ENCODE results near the gene MLC1.

The MLC1 gene

DNA sequence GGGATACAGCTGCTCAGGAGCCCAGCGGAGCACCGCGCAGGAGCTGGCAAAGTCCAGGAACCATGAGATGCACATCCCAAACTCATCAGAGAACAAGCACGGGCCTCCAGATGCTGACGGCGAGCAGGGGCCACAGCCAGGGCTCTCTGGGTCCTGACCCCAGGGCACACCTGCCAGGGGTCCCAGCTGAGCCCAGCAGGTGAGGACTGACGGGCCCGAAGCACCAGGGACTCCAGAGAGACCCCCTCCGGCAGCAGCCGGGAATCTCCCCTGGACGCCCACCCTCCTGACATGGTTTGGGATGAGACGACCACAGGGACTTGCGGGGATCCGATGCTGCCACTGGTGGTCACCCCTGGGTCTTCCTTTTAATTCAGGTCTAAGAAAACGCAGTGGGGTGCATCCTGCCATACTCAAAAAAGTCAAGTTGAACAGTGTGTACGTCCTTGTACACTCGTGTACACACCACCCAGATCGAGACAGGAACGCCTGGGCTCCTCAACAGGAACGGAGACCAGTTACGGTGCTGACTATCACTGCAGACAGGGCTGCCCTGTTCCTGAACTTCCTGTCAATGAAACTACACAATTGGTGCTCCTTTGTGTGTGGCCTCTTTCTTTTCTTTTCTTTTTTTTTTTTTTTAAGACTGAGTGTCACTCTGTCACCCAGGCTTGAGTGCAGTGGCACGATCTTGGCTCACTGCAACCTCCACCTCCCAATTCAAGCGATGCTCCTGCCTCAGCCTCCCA lies 49.1 kb downstream of the MLC1 start:
- Histone ChIP-seq H3K4me2 (no peak overlapping the region), H3K27ac (no peak overlapping the region), H3K4me1 (ENCODE audit: low read depth, poor library complexity, severe bottlenecking) (no peaks in the 10 kb centered on the region), H3K4me3 (IDR thresholded peaks at IDR 0.05; ENCODE audit: insufficient read depth, low read depth, low read length) (no peak overlapping the region), H4K20me1 (ENCODE audit: insufficient read depth) (no peaks in the 10 kb centered on the region), H2AFZ (ENCODE audit: low read depth) (no peak overlapping the region), H3K79me2 (ENCODE audit: insufficient read depth, low read depth) (no peaks in the 10 kb centered on the region), H3K9ac (no peak overlapping the region), H3K27me3 (ENCODE audit: insufficient read depth, low read depth) (peaks cover 2% of the 10 kb centered on the region; the same call in 1 of the 2 replicates), H3K36me3 (ENCODE audit: insufficient read depth) (no peaks in the 10 kb centered on the region)
- TF ChIP-seq, protein P1, sequence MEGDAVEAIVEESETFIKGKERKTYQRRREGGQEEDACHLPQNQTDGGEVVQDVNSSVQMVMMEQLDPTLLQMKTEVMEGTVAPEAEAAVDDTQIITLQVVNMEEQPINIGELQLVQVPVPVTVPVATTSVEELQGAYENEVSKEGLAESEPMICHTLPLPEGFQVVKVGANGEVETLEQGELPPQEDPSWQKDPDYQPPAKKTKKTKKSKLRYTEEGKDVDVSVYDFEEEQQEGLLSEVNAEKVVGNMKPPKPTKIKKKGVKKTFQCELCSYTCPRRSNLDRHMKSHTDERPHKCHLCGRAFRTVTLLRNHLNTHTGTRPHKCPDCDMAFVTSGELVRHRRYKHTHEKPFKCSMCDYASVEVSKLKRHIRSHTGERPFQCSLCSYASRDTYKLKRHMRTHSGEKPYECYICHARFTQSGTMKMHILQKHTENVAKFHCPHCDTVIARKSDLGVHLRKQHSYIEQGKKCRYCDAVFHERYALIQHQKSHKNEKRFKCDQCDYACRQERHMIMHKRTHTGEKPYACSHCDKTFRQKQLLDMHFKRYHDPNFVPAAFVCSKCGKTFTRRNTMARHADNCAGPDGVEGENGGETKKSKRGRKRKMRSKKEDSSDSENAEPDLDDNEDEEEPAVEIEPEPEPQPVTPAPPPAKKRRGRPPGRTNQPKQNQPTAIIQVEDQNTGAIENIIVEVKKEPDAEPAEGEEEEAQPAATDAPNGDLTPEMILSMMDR (conservative IDR thresholded peaks at IDR 0.05; ENCODE audit: low read depth, low read length): no peak

DNA sequence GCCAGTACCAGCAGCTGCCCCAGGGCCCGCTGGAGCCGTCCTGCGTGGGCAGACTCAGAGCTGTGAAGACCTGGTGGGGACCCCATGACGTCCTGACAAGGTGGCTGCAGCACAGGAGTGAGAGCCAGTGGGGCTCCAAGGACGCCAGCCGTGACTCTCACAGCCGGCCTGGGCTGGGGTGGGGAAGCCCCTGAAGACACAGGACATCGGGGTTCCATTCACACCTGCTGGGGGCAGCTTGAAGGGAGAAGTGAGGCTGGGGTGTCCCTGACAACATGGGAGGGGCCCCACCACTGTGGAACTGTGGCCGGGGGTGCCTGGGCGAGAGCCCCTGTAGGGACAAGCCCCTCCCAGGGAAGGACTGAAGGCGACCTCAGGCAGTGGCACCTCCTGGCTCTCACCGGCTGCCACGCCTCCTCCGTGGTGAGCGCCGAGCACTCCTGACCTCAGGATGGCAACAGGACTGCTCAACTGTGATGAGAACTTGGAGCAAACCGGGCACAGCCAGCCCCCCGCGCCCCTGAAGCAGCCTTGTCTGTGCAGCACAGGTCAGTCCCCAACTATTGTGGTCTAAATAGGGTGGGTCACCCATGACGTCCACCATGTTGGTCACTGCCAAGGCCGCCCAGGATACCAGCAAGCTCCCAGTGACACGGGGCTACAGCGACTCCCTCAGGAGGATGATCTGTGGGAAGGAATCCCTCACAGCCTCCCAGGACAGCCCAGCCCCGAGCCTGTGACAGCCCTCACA lies 49.9 kb downstream of the MLC1 start:
- no peak overlapping the region for H3K9ac ChIP-seq

DNA sequence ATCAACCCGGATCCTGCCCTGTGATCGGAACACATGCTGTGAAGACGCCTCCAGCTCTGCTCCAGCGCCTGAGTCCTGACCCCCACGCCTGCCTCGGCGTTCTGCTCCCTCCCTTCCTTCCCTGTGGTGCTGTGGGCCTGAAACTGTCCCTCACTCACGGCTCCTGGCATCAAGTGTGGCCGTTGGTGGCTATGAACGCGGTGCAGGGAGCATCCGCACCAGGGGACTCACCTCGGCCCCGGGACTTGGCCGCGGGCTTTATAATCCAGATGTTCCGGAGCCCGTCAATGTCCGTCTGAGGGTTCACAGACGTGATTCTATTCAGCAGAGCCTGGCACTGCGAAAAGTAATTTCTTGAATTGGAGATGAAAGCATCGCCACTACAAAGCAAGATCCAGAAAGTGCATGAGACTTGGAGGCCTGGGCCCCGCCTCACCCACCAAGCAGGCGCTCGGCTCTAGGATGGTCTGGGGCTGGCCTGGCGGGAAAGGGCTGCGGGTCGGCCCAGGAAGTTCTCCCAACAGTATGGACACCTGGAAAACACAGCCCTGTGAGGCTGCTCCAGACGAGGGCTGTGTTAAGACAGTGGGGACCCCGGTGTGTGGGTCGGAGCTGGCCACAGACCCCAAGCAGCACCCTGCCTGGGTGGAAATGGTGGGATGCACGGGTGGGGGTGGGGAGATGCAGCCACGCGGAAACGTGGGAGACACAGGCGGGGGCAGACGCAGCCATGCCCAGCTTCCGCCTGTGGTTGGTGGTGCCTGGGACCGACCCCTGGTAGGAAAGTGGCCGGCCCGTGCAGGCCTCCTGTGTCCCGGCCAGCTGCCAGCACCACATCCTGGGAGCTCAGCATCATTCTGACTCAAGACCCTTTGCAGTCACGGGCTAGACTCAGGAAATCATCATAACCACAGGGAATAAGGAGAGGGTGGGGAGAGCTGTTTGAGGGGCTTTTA lies 50.8 kb downstream of the MLC1 start:
- TF ChIP-seq, protein P1 (conservative IDR thresholded peaks at IDR 0.05; ENCODE audit: low read depth, low read length): no peak
- H2AFZ ChIP-seq (ENCODE audit: low read depth): no peak overlapping the region
- H3K4me2 ChIP-seq: no peak overlapping the region
- no peaks in the 10 kb centered on the region for H3K79me2 ChIP-seq (ENCODE audit: insufficient read depth, low read depth)
- no peaks in the 10 kb centered on the region for H3K4me1 ChIP-seq (ENCODE audit: low read depth, poor library complexity, severe bottlenecking)
- no peaks in the 10 kb centered on the region for H3K36me3 ChIP-seq (ENCODE audit: insufficient read depth)
- no peak overlapping the region for H3K4me3 ChIP-seq (IDR thresholded peaks at IDR 0.05; ENCODE audit: insufficient read depth, low read depth, low read length)
- H3K9ac ChIP-seq: no peak overlapping the region
- H3K27me3 ChIP-seq (ENCODE audit: insufficient read depth, low read depth): peaks cover 2% of the 10 kb centered on the region; the same call in 1 of the 2 replicates
- H4K20me1 ChIP-seq (ENCODE audit: insufficient read depth): no peaks in the 10 kb centered on the region
- no peak overlapping the region for H3K27ac ChIP-seq

More for the DNA sequence above, 49.9 kb downstream of the MLC1 start:
- H3K79me2 ChIP-seq (ENCODE audit: insufficient read depth, low read depth): no peaks in the 10 kb centered on the region
- peaks cover 2% of the 10 kb centered on the region; the same call in 1 of the 2 replicates for H3K27me3 ChIP-seq (ENCODE audit: insufficient read depth, low read depth)
- no peak overlapping the region for H3K4me3 ChIP-seq (IDR thresholded peaks at IDR 0.05; ENCODE audit: insufficient read depth, low read depth, low read length)
- no peak overlapping the region for H3K27ac ChIP-seq
- TF ChIP-seq, protein P1 (conservative IDR thresholded peaks at IDR 0.05; ENCODE audit: low read depth, low read length): no peak
- H4K20me1 ChIP-seq (ENCODE audit: insufficient read depth): no peaks in the 10 kb centered on the region
- H3K4me1 ChIP-seq (ENCODE audit: low read depth, poor library complexity, severe bottlenecking): no peaks in the 10 kb centered on the region
- no peak overlapping the region for H3K4me2 ChIP-seq
- H3K36me3 ChIP-seq (ENCODE audit: insufficient read depth): no peaks in the 10 kb centered on the region
- no peak overlapping the region for H2AFZ ChIP-seq (ENCODE audit: low read depth)

DNA sequence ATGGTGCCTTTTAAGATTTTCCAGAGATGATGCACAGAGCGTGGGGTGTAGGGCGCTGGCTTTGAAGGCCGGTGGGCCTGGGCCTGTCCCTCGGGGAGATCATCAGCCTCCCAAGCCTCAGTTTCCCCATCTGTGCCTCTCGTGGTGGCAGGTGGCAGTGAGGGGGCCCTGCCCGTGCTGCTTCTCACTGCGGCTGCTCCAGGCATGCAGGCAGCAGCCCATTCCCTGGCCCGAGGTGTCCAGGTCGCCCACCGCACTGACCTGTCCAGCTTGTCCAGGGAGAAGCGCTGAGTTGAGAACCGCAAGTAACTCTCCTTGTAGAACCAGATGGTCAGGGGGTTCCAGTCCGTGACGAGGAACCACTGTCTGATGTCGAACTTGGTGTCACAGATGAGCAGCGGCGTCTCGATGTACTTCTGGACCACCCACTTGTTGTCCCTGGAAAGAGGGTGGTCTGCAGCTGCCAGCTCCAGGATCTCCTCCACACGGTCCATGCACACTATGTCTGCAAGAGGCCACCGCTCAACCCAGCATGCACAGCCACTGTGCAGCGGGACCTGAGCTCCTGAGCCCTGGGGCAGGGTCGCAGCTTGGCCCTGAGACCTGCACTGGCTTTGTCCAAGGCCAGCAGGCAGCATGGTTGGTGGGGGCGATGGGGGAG lies 52.2 kb downstream of the MLC1 start:
- Histone ChIP-seq H3K27ac (no peak overlapping the region), H3K4me2 (no peak overlapping the region), H2AFZ (ENCODE audit: low read depth) (no peak overlapping the region), H3K79me2 (ENCODE audit: insufficient read depth, low read depth) (no peaks in the 10 kb centered on the region), H3K27me3 (ENCODE audit: insufficient read depth, low read depth) (peaks cover 2% of the 10 kb centered on the region; the same call in 1 of the 2 replicates), H3K36me3 (ENCODE audit: insufficient read depth) (no peaks in the 10 kb centered on the region), H4K20me1 (ENCODE audit: insufficient read depth) (no peaks in the 10 kb centered on the region), H3K4me1 (ENCODE audit: low read depth, poor library complexity, severe bottlenecking) (no peaks in the 10 kb centered on the region), H3K9ac (no peak overlapping the region), H3K4me3 (IDR thresholded peaks at IDR 0.05; ENCODE audit: insufficient read depth, low read depth, low read length) (no peak overlapping the region)
- TF ChIP-seq, protein P1 (conservative IDR thresholded peaks at IDR 0.05; ENCODE audit: low read depth, low read length): no peak
